HepG2 (cell line): Measurements from ENCODE around the gene TIGAR.

Experiments used
- EED ChIP-seq: sonication (generic); formaldehyde crosslinking; IDR thresholded peaks from 2 replicates; pipeline ENCODE4 v1.5.0; 2020; ENCODE audit warnings: mild to moderate bottlenecking, missing genetic modification reagents
- FOXO4 ChIP-seq: sonication (generic); formaldehyde crosslinking; conservative IDR thresholded peaks from 2 replicates; pipeline ENCODE4 v1.8.1; 2023; ENCODE audit warnings: missing genetic modification reagents
- KDM4B ChIP-seq: sonication (generic); formaldehyde crosslinking; IDR thresholded peaks from 2 replicates; pipeline ENCODE4 v1.4.0; 2020; ENCODE audit warnings: missing genetic modification reagents
- TAF1 ChIP-seq: sonication (generic); formaldehyde crosslinking; IDR thresholded peaks from 2 replicates; pipeline ENCODE4 v1.4.0; 2020; ENCODE audit warnings: missing genetic modification reagents
- TF ChIP-seq, protein P1 (sequence below): sonication (generic); formaldehyde crosslinking; IDR thresholded peaks from 2 replicates; pipeline ENCODE4 v1.5.0; 2020; ENCODE audit warnings: mild to moderate bottlenecking, missing genetic modification reagents, moderate library complexity

DNA sequence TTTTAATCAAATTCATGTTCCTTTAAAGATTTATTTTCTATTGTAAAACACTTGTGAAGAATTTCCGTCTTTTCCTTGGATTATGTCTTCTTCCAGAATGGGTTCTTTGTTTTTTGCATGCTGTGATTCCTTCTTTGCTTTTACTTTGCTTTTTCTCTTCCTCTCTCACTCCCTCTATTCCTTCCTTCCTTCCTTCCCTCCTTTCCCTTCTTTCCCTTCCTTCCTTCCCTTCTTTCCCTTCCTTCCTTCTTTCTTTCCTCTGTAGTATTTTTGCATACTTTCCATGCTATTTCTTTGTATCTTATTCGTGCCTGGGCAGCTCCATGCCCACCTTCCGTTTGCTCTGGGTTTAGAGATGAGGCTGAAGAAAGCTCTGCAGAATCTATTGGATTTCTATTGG is 80.1 kb downstream of the TIGAR start:
- no peak for TF ChIP-seq TAF1 (CRISPR knock-in tag)
- TF ChIP-seq, protein P1, sequence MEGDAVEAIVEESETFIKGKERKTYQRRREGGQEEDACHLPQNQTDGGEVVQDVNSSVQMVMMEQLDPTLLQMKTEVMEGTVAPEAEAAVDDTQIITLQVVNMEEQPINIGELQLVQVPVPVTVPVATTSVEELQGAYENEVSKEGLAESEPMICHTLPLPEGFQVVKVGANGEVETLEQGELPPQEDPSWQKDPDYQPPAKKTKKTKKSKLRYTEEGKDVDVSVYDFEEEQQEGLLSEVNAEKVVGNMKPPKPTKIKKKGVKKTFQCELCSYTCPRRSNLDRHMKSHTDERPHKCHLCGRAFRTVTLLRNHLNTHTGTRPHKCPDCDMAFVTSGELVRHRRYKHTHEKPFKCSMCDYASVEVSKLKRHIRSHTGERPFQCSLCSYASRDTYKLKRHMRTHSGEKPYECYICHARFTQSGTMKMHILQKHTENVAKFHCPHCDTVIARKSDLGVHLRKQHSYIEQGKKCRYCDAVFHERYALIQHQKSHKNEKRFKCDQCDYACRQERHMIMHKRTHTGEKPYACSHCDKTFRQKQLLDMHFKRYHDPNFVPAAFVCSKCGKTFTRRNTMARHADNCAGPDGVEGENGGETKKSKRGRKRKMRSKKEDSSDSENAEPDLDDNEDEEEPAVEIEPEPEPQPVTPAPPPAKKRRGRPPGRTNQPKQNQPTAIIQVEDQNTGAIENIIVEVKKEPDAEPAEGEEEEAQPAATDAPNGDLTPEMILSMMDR, result no peak
- TF ChIP-seq FOXO4, result no peak
- no peak for TF ChIP-seq EED (CRISPR knock-in tag)
- no peak for TF ChIP-seq KDM4B (CRISPR knock-in tag)
